Mucosa of stomach (tissue), 1 donor: ENCODE data around the gene SSH2.

Experiments
- H3K27me3 ChIP-seq: one replicate; pipeline ENCODE4 v1.7.0; 2013; ENCODE audit warnings: mild to moderate bottlenecking, low read length; ENCODE audit not compliant: control insufficient read depth, insufficient read depth
- H3K36me3 ChIP-seq: one replicate; pipeline ENCODE4 v1.7.0; 2013; ENCODE audit warnings: low read length; ENCODE audit not compliant: control insufficient read depth, insufficient read depth
- H3K4me1 ChIP-seq: one replicate; pipeline ENCODE4 v1.7.0; 2013; ENCODE audit warnings: mild to moderate bottlenecking, low read length; ENCODE audit not compliant: control insufficient read depth, insufficient read depth
- H3K4me3 ChIP-seq: one replicate; pipeline ENCODE4 v1.7.0; 2013; ENCODE audit warnings: low read length
- H3K9ac ChIP-seq: one replicate; pipeline ENCODE4 v1.7.0; 2013; ENCODE audit warnings: mild to moderate bottlenecking, low read length, moderate library complexity
- H3K9me3 ChIP-seq: one replicate; pipeline ENCODE4 v1.7.0; 2013; ENCODE audit warnings: mild to moderate bottlenecking, low read length, moderate library complexity; ENCODE audit not compliant: control insufficient read depth
- donor health status: Pancreatic carcinoma.

The SSH2 gene

DNA sequence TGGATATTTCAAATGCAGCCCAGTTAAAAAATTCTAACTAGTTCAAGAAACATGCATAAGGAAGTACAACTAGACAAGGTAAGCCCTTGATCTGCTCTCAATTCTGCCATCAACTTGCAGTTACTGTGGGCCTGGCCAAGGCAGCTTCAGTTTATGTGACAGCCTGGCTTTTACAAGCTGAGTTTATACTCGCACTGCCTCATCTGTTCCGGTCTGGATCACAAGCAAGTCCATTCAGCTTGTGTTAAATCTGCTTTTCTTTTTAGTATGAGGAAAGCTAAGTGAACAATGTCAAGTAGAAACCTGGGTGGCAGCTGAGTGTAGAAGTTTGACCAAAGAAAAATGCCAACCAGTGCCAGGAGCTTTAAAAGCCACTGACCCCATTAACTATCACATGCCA, 230.7 kb downstream of the SSH2 start:
- Histone ChIP-seq H3K27me3 (no peaks in the 10 kb centered on the region), H3K4me1 (no peaks in the 10 kb centered on the region), H3K9me3 (no peaks in the 10 kb centered on the region), H3K36me3 (no peaks in the 10 kb centered on the region), H3K9ac (no peak overlapping the region), H3K4me3 (no peak overlapping the region)

DNA sequence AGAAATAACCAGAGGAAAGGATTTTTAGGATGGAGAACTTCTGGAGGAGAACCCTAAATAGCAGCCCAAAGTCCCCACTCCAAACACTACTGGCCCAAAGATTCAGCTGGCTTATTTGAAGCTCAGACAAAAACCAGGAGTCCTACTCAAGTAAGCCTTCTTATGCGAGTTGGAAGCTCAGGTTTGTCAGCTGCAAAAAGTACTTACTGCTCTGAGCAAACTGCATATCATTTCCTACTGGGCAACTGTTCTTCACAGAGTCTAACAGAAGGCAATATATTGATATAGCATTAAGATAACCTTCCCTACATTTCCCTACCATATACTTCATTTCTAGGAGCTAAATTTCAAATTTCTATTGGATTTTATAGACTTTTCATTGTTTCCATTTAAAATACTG, 231.2 kb downstream of the SSH2 start:
- Histone ChIP-seq H3K36me3 (no peaks in the 10 kb centered on the region), H3K9ac (no peak overlapping the region)

GRCh38 chr17:29698019-29698777, 231.8 kb downstream of the SSH2 start:
- no peak overlapping the region for H3K4me3 ChIP-seq
- no peaks in the 10 kb centered on the region for H3K9me3 ChIP-seq
- no peaks in the 10 kb centered on the region for H3K4me1 ChIP-seq
- H3K27me3 ChIP-seq: no peaks in the 10 kb centered on the region
- H3K36me3 ChIP-seq: no peaks in the 10 kb centered on the region
- no peak overlapping the region for H3K9ac ChIP-seq

More for the DNA sequence above, 231.2 kb downstream of the SSH2 start:
- Histone ChIP-seq H3K4me3 (no peak overlapping the region), H3K9me3 (no peaks in the 10 kb centered on the region), H3K4me1 (no peaks in the 10 kb centered on the region), H3K27me3 (no peaks in the 10 kb centered on the region)

DNA sequence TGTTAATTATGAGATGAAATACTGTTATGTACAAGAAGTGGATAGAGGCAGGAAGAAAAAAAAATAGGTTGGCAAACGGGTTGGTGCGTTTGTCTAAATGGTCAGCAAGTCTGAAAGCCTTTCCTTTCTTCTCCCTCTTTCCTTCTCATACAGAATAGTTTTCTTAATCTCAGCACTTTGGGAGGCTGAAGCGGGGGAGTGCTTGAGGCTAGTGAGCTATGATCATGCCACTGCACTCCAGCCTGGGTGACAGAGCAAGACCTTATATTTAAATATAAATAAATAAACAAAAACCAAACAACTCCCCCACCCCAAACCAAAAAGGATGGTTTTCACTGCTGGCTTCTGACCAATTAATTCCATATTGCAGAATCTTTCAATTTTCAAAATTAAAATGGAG, 232.7 kb downstream of the SSH2 start:
- H3K27me3 ChIP-seq: no peaks in the 10 kb centered on the region
- no peak overlapping the region for H3K9ac ChIP-seq
- no peaks in the 10 kb centered on the region for H3K36me3 ChIP-seq
- no peak overlapping the region for H3K4me3 ChIP-seq
- H3K9me3 ChIP-seq: no peaks in the 10 kb centered on the region
- H3K4me1 ChIP-seq: no peaks in the 10 kb centered on the region

DNA sequence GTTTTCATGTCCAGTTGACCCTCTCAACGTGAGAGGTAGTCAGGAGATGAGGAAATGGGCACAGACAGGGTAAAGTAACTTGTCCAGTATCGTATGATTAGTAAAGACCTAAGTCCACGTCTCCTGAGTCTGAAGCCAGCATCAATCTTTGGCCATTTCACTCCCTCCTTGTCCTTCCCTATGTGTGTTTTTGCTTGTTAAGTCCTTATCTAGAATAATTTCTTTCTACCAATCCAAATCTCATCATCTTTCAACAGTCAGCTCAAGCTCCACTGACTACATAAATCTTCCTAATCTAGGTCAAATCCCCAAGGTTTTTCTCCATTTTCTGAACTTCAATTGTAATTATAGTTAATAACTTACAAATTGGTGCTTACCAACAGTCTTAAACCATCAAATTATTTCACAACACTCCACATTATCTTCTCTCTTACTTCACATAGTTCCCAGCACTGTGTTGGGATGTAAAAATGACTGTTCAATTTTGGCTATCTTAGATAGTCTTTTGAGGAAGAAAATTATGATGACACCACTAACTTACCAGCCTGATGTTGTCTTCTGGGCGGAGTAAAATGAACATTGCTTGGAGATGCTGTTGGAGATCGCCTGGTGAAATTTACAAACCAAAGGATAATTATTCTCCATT, 235.0 kb downstream of the SSH2 start:
- no peaks in the 10 kb centered on the region for H3K9me3 ChIP-seq
- no peaks in the 10 kb centered on the region for H3K36me3 ChIP-seq
- no peak overlapping the region for H3K4me3 ChIP-seq
- no peaks in the 10 kb centered on the region for H3K27me3 ChIP-seq
- no peak overlapping the region for H3K9ac ChIP-seq
- H3K4me1 ChIP-seq: no peaks in the 10 kb centered on the region

DNA sequence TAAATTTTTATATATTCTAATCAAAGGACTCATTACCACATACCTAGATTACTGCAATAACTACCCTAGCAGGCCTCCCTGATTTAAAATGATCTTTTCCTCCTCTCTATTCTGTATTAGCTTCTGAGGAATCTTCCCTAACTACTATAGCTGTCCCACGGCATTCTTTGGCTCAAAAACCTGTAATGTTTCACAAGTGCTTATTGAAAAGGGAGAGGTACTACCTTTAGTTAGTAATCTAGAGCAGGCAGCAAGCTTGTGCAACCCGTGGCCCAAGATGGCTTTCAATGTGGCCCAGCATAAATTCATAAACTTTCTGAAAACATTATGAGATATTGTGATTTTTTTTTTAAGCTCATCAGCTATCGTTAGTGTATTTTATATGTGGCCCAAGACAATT, 236.3 kb downstream of the SSH2 start:
- Histone ChIP-seq H3K9me3 (no peaks in the 10 kb centered on the region), H3K4me1 (no peaks in the 10 kb centered on the region), H3K9ac (no peak overlapping the region), H3K27me3 (no peaks in the 10 kb centered on the region), H3K36me3 (no peaks in the 10 kb centered on the region), H3K4me3 (no peak overlapping the region)

DNA sequence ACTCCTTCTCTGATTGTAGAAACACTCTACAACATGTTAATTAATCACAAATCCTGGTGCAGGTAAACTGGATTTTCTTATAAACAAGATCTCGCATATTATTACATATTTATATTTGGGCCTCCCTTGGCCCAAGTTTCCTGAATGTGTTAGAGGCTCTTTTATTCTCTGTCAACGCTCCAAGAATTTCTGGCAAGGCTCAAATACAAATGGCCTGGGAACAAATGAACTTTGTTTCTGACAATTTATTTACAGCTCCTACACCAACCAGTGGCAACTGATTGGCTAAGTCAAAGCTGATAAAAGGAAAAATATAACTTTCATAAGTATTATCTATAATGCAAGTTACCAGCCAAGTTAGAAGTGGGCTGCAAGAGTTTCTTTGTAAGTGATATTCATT, 242.4 kb downstream of the SSH2 start:
- no peaks in the 10 kb centered on the region for H3K27me3 ChIP-seq
- H3K9me3 ChIP-seq: no peaks in the 10 kb centered on the region
- H3K4me3 ChIP-seq: no peak overlapping the region
- H3K36me3 ChIP-seq: no peaks in the 10 kb centered on the region
- no peaks in the 10 kb centered on the region for H3K4me1 ChIP-seq
- H3K9ac ChIP-seq: no peak overlapping the region

DNA sequence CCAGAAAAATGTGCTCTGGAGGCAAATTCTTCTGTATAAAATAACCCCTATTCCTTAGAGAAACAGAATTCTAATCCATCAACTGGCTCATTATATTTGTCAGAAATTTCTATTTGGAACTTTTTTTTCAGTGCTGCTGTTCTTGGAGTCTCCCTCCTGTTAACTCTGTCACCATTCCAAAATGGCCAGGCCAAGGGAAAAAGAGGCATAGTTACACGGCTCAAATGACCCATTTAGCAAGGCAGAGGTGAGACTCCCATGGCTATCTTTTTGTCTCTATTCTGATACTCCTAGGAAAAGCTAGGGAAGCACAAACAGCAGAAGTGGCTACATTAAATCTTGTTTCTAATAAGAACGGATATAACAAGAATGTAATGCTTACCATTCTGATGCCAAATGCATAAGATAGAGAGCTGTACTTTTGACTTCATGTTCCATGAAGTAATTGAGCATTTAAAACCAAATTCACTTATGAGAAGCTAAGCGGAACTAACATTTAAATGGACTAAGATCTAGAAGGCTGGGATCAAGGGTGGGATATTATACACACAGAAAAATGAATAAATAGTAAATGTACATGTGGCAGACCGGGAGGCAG, 242.9 kb downstream of the SSH2 start:
- H3K9ac ChIP-seq: no peak overlapping the region
- no peak overlapping the region for H3K4me3 ChIP-seq
- H3K9me3 ChIP-seq: no peaks in the 10 kb centered on the region
- no peaks in the 10 kb centered on the region for H3K36me3 ChIP-seq
- no peaks in the 10 kb centered on the region for H3K4me1 ChIP-seq
- H3K27me3 ChIP-seq: no peaks in the 10 kb centered on the region

GRCh38 chr17:29683481-29683880, 246.5 kb downstream of the SSH2 start:
- Histone ChIP-seq H3K4me3 (no peak overlapping the region), H3K9me3 (no peaks in the 10 kb centered on the region), H3K4me1 (no peaks in the 10 kb centered on the region), H3K9ac (no peak overlapping the region), H3K36me3 (no peaks in the 10 kb centered on the region), H3K27me3 (no peaks in the 10 kb centered on the region)

DNA sequence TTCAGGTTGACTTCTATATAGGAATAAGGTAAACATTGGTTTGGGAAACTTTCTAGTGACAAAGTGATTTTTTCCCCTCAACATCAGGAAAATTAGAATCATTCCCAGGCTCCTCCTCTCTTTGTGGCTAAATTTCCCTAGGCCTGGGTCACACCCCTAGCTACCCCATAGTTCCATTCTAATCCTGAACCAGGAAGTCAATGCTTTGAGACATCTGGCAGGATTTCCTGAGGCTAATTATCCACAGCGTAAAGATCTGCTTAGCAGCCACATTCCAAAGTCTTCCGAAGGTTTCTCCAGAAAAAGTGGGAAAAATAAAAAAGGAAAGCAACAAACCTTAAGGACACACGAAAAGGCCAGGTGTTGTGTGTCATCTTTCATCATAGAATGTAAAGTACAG, 247.0 kb downstream of the SSH2 start:
- H3K4me3 ChIP-seq: no peak overlapping the region
- no peak overlapping the region for H3K9ac ChIP-seq
- no peaks in the 10 kb centered on the region for H3K9me3 ChIP-seq
- H3K27me3 ChIP-seq: no peaks in the 10 kb centered on the region
- H3K4me1 ChIP-seq: no peaks in the 10 kb centered on the region
- no peaks in the 10 kb centered on the region for H3K36me3 ChIP-seq

DNA sequence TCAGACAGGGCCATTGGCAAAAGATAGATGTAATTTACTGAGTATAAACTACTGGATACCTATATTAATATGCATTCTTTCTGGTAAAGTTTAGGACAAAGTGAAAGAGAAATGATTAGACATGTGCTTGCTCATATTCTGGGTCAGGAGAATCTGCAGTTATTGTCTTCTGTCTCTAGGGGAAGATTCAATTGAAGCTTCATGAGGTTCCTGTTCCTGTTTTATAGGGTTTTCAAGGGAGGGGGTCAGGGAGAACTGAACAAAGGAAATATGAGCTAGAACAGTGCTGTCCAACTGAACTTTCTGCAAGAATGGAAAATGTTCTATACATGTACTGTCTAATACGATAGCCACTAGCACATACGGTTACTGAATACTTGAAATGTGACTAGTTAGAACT, 248.0 kb downstream of the SSH2 start:
- Histone ChIP-seq H3K4me3 (no peak overlapping the region), H3K9me3 (no peaks in the 10 kb centered on the region), H3K9ac (no peak overlapping the region), H3K36me3 (no peaks in the 10 kb centered on the region), H3K4me1 (no peaks in the 10 kb centered on the region), H3K27me3 (no peaks in the 10 kb centered on the region)

GRCh38 chr17:29677824-29678223, 252.2 kb downstream of the SSH2 start:
- H3K9me3 ChIP-seq: no peaks in the 10 kb centered on the region

More at GRCh38 chr17:29677824-29678223, 252.2 kb downstream of the SSH2 start:
- Histone ChIP-seq H3K27me3 (no peaks in the 10 kb centered on the region), H3K4me1 (no peaks in the 10 kb centered on the region), H3K4me3 (no peak overlapping the region), H3K36me3 (no peaks in the 10 kb centered on the region), H3K9ac (no peak overlapping the region)
